PC-3 (cell line): ENCODE measurements around the gene NKAIN2. TPM values are rescaled to one million over a fixed set of nuclear protein-coding genes. Genes with fewer than 3 reads are reported as not detected.

Experiments used
- ATAC-seq: fragments of 200-7000 bp; cut with Tn5 transposase; 2 replicates; pipeline ENCODE4 v1.9.1; 2020; ENCODE audit warnings: mild to moderate bottlenecking, moderate library complexity
- BruUV-seq: library from RNA; stranded (reverse); fragments of 400-500 nt; replicated peaks from 2 replicates; lab custom pipeline; 2021; lab: Mats Ljungman, UMichigan
- CTCF ChIA-PET: fragments of 300-600 bp; sonication (Branson Sonifier 250); formaldehyde crosslinking; loops from one replicate; lab custom pipeline; 2022; ENCODE audit warnings: antibody characterized with exemption; lab: Charles Lee
- POLR2A ChIA-PET: fragments of 300-600 bp; sonication (Branson Sonifier 250); formaldehyde crosslinking; loops from one replicate; lab custom pipeline; 2022; ENCODE audit warnings: antibody characterized with exemption; ENCODE audit not compliant: unreplicated experiment; lab: Charles Lee
- DNase-seq: peaks from one replicate; pipeline ENCODE4 v3.0.0-alpha.2; 2015
- H2AFZ ChIP-seq: fragments of 300-600 bp; sonication (generic); 2 replicates; pipeline ENCODE4 v1.6.0; 2016; ENCODE audit warnings: antibody characterized with exemption, low read length
- H3F3A ChIP-seq: fragments of 300-600 bp; sonication (generic); one replicate; pipeline ENCODE4 v1.6.0; 2017; ENCODE audit warnings: antibody characterized with exemption, low read length, control low read depth, mild to moderate bottlenecking; ENCODE audit not compliant: unreplicated experiment
- H3K27ac ChIP-seq: fragments of 300-600 bp; sonication (generic); 2 replicates; pipeline ENCODE4 v1.5.1; 2016; ENCODE audit warnings: mild to moderate bottlenecking, low read length
- H3K27me3 ChIP-seq: fragments of 300-600 bp; sonication (generic); 2 replicates; pipeline ENCODE4 v1.6.1; 2016; ENCODE audit warnings: low read length, mixed read lengths
- H3K36me3 ChIP-seq: fragments of 300-600 bp; sonication (generic); 2 replicates; pipeline ENCODE4 v1.6.1; 2016; ENCODE audit warnings: low read depth, mixed run types, low read length, mixed read lengths
- H3K4me1 ChIP-seq: fragments of 300-600 bp; sonication (generic); 2 replicates; pipeline ENCODE4 v1.5.1; 2016; ENCODE audit warnings: low read length; ENCODE audit not compliant: insufficient read depth
- H3K4me2 ChIP-seq: fragments of 300-600 bp; sonication (generic); 2 replicates; pipeline ENCODE4 v1.6.0; 2016; ENCODE audit warnings: low read length
- H3K4me3 ChIP-seq: fragments of 300-600 bp; sonication (generic); 2 replicates; pipeline ENCODE4 v1.5.1; 2016; ENCODE audit warnings: mild to moderate bottlenecking, low read length, mixed read lengths
- H3K79me2 ChIP-seq: fragments of 300-600 bp; sonication (generic); 2 replicates; pipeline ENCODE4 v1.6.1; 2017; ENCODE audit warnings: low read length, mixed read lengths
- H3K9ac ChIP-seq: fragments of 300-600 bp; sonication (generic); 2 replicates; pipeline ENCODE4 v1.6.0; 2016; ENCODE audit warnings: mild to moderate bottlenecking, low read length
- H3K9me2 ChIP-seq: fragments of 300-600 bp; sonication (generic); replicated peaks from 2 replicates; pipeline ENCODE4 v1.6.1; 2016; ENCODE audit warnings: mixed run types, low read length, mixed read lengths
- H3K9me3 ChIP-seq: fragments of 300-600 bp; sonication (generic); 2 replicates; pipeline ENCODE4 v1.6.1; 2016; ENCODE audit warnings: low read length, mixed read lengths
- H4K20me1 ChIP-seq: fragments of 300-600 bp; sonication (generic); 2 replicates; pipeline ENCODE4 v1.6.1; 2016; ENCODE audit warnings: low read length, mixed read lengths
- CTCF ChIP-seq: fragments of 300-600 bp; sonication (generic); conservative IDR thresholded peaks from 2 replicates; pipeline ENCODE4 v1.5.1; 2017; ENCODE audit warnings: antibody characterized with exemption, low read depth, mild to moderate bottlenecking, low read length
- EZH2 ChIP-seq: fragments of 300-600 bp; sonication (generic); IDR thresholded peaks from one replicate; pipeline ENCODE4 v1.6.1; 2017; ENCODE audit warnings: antibody characterized with exemption, mild to moderate bottlenecking, low read length; ENCODE audit not compliant: unreplicated experiment
- EZH2phosphoT487 ChIP-seq: fragments of 300-600 bp; sonication (generic); IDR thresholded peaks from 2 replicates; pipeline ENCODE4 v1.6.1; 2018; ENCODE audit warnings: mild to moderate bottlenecking, antibody characterized with exemption, low read length, borderline replicate concordance
- intact Hi-C: fragments of 100-400 bp; cut with micrococcal nuclease; formaldehyde crosslinking; loops from 2 replicates; pipeline ENCODE4 v1.9.0; 2023
- total RNA-seq: library from RNA; depleted of rRNA; stranded (reverse); fragments of >200 nt; gene quantifications from 2 replicates; pipeline ENCODE4 v1.2.3, GENCODE V29; 2014

Gene NKAIN2
- total RNA-seq, 1 experiment from 2014 or later = not detected

- Histone ChIP-seq H3K4me2 (no peak overlapping the region), H3K36me3 (no peaks in the 10 kb centered on the region), H3K79me2 (no peaks in the 10 kb centered on the region), H3K4me3 (no peak overlapping the region), H4K20me1 (no peaks in the 10 kb centered on the region), H3K27ac (no peak overlapping the region), H2AFZ (no peak overlapping the region), H3K9me2 (no peaks in the 10 kb centered on the region), H3K9ac (no peak overlapping the region), H3K27me3 (no peaks in the 10 kb centered on the region), H3K4me1 (no peaks in the 10 kb centered on the region), H3F3A (no peaks in the 10 kb centered on the region), H3K9me3 (no peaks in the 10 kb centered on the region)
- TF ChIP-seq EZH2 (no peak), CTCF (no peak), EZH2phosphoT487 (no peak)
- CTCF ChIA-PET = no interaction called here
- POLR2A ChIA-PET = no interaction called here
- intact Hi-C loops = no loop called here
- ATAC-seq (no peak), DNase-seq (no peak)
- BruUV-seq = no TSS peak
Measured at GRCh38 chr6:124676033-124676432, 872.4 kb downstream of the NKAIN2 start.

GRCh38 chr6:124677874-124678273, 874.2 kb downstream of the NKAIN2 start:
- H2AFZ ChIP-seq = no peak overlapping the region
- no peak overlapping the region for H3K9ac ChIP-seq
- TF ChIP-seq EZH2 (no peak), CTCF (no peak), EZH2phosphoT487 (no peak)
- intact Hi-C loops = no loop called here
- ATAC-seq (no peak), DNase-seq (no peak)
- CTCF ChIA-PET = no interaction called here
- POLR2A ChIA-PET = no interaction called here
- no peaks in the 10 kb centered on the region for H3K79me2 ChIP-seq
- no peak overlapping the region for H3K27ac ChIP-seq
- no peaks in the 10 kb centered on the region for H3K4me1 ChIP-seq
- no peaks in the 10 kb centered on the region for H3K9me3 ChIP-seq
- no peaks in the 10 kb centered on the region for H3K36me3 ChIP-seq
- no TSS peak for BruUV-seq
- no peak overlapping the region for H3K4me2 ChIP-seq
- no peaks in the 10 kb centered on the region for H3F3A ChIP-seq
- no peaks in the 10 kb centered on the region for H3K9me2 ChIP-seq
- H3K27me3 ChIP-seq = no peaks in the 10 kb centered on the region
- H4K20me1 ChIP-seq = no peaks in the 10 kb centered on the region
- H3K4me3 ChIP-seq = no peak overlapping the region

- no peaks in the 10 kb centered on the region for H3K79me2 ChIP-seq
- no peaks in the 10 kb centered on the region for H3K9me3 ChIP-seq
- no peak overlapping the region for H3K4me2 ChIP-seq
- H3K9me2 ChIP-seq = no peaks in the 10 kb centered on the region
- ATAC-seq (no peak), DNase-seq (no peak)
- intact Hi-C loops = no loop called here
- H3F3A ChIP-seq = no peaks in the 10 kb centered on the region
- H3K36me3 ChIP-seq = no peaks in the 10 kb centered on the region
- no peak overlapping the region for H3K27ac ChIP-seq
- no peak overlapping the region for H3K9ac ChIP-seq
- ChIA-PET POLR2A (no interaction called here), CTCF (no interaction called here)
- H3K4me3 ChIP-seq = no peak overlapping the region
- H3K27me3 ChIP-seq = no peaks in the 10 kb centered on the region
- BruUV-seq = no TSS peak
- no peak overlapping the region for H2AFZ ChIP-seq
- H3K4me1 ChIP-seq = no peaks in the 10 kb centered on the region
- TF ChIP-seq CTCF = no peak
- H4K20me1 ChIP-seq = no peaks in the 10 kb centered on the region
Measured at GRCh38 chr6:124679387-124679786, 875.7 kb downstream of the NKAIN2 start.
